GM03348 (cell line): ENCODE measurements around the gene PLCZ1.
A peak's percentile ranks its signal among the peaks of the same experiment; 100 is the strongest.
"Not testable (repeated sequence)": the region's sequence is repeated elsewhere in the genome, so short reads cannot be mapped to it uniquely, and the experiment has no call there.

Source experiments
- DNase-seq: peaks from one replicate; pipeline ENCODE4 v3.0.0; 2012; ENCODE audit warnings: low spot score

The PLCZ1 gene, protein sequence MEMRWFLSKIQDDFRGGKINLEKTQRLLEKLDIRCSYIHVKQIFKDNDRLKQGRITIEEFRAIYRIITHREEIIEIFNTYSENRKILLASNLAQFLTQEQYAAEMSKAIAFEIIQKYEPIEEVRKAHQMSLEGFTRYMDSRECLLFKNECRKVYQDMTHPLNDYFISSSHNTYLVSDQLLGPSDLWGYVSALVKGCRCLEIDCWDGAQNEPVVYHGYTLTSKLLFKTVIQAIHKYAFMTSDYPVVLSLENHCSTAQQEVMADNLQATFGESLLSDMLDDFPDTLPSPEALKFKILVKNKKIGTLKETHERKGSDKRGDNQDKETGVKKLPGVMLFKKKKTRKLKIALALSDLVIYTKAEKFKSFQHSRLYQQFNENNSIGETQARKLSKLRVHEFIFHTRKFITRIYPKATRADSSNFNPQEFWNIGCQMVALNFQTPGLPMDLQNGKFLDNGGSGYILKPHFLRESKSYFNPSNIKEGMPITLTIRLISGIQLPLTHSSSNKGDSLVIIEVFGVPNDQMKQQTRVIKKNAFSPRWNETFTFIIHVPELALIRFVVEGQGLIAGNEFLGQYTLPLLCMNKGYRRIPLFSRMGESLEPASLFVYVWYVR

DNA sequence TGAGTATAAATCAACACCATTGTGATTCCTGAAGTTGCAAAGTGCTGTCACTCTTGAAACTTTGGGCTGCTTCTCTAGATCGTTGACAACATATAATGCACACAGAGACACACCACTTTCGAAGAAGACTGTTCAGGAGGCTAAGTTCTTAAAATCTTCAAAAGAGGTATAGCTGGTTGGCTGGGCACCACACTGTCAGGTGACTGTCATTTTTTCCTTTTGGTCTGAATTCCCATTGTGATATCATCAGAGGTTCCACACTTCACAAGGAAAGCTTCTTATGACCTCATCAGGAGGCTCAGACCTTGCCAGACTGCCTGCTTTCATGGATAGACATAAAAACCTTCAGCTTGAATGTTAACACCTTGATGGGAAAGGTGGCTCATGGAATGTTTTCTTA lies at the start of gene PLCZ1, which contains the start of gene CAPZA3:
Gene PLCZ1, minus strand, starts transcription at position 194 of the 400 bp plus-strand sequence. CDS start 641 bp downstream, outside the sequence.
Gene CAPZA3, plus strand, starts transcription at position 301 of the 400 bp plus-strand sequence. CDS start 150 bp downstream, outside the sequence.
- DNase-seq = no peak

DNA sequence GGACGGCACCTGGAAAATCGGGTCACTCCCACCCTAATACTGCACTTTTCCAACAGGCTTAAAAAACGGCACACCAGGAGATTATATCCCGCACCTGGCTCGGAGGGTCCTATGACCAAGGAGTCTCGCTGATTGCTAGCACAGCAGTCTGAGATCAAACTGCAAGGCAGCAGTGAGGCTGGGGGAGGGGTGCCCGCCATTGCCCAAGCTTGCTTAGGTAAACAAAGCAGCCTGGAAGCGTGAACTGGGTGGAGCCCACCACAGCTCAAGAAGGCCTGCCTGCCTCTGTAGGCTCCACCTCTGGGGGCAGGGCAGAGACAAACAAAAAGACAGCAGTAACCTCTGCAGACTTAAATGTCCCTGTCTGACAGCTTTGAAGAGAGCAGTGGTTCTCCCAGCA lies 47.7 kb upstream of the PLCZ1 start:
- DNase-seq = not testable (repeated sequence)

DNA sequence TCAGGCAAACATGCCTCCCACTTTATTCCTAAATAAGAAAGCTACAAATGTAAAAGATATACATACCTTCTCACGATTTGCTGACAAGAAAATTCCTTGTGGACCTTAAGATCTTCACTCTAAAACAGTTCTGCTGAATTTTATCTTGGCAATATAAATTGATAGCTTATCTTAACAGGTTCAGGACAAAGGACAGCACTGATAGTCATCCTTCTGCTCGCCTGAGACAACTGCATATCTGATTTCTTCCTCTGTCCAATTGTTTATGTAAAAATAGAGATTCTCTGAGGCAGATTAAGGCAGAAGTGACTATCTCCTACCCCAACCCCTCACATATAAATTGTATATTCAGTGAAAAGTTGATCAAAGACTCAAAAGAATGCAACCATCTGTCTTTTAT lies 45.0 kb upstream of the PLCZ1 start:
- DNase-seq = no peak

DNA sequence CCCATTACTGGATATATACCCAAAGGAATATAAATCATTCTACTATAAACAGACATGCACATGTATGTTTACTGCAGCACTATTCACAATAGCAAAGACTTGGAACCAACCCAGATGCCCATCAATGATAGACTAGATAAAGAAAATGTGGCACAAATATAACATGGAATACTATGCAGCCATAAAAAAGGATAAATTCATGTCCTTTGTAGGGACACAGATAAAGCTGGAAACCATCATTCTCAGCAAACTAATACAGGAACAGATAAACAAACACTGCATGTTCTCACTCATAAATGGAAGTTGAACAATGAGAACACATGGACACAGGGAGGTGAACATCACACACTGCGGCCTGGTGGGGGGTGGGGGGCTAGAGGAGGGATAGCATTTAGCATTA lies 28.7 kb upstream of the PLCZ1 start:
- not testable (repeated sequence) for DNase-seq

DNA sequence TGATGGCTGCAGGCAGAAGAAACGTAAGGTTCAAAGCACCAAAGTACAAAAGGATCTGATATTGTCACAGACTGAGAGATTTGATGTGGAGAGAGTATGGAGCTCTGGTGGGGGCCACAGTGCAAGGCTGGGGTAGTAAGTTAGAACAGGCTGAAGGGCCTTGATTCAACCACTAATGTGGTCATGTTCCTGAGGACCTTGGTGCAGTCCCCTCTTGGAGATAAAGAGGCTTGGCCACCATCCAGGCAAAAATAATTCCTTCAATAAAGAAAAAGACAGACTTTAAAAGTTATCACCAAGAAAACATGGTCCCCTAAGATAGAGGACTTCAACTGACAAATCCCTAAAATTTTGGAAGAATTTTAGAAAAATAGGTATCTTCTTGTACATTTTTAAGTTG lies 17.5 kb upstream of the PLCZ1 start:
- DNase-seq = no peak

DNA sequence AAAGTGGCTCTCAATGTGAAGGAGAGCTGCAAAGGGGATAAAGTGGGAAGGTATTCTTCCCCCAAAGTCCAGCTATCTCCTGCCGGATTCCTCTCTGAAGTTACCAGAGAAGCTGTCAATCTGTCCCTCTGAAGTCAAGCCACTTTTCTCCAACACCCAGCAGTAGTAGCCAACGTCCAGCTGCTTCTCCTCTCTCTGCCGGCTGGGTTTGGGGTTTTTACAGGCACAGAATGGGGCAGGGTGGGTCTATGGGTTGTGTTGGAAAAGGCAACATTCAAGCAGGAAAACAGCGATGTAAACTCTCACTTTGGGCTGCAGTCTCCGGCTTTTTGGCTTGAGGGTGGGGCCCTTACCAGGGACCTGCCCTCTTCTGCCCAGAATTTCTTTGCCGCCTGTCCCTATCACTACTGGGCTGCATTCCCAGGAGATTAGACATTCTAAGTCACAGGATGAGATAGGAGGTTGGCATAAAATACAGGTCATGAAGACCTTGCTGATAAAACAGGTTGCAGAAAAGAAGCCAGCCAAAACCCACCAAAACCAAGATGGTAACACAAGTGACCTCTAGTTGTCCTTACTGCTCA lies 16.4 kb upstream of the PLCZ1 start:
- DNase-seq = no peak

DNA sequence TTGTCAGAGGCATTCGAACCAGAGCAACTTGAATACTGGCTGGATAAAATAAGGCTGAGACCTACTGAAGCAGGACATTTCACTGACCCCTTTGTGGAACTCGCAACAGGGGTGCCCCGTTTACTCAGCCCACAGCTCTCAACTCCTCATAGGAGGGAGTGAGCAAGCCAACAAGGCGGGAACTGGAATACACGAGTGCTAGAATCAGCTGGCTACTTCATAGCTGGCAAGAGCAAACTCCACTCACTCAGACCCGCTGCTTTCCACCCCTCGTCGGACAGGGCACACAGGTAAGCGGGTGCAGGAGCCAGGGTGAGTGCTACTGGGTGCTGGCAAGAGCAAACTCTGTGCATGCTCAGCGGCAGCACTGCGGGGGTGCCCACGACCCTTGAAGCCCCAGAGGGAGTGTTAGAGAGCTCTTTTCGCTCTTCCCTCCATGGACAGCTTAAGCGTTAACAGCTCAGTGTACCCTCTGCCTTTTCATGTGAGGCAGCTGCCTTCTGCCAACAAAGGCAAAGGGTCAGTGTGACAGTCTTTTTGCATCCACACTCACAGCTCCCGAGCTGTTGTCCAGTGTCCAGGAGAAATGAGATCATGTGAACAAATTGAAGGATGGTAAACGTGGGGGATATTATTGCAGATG lies 15.8 kb upstream of the PLCZ1 start:
- DNase-seq = no peak

DNA sequence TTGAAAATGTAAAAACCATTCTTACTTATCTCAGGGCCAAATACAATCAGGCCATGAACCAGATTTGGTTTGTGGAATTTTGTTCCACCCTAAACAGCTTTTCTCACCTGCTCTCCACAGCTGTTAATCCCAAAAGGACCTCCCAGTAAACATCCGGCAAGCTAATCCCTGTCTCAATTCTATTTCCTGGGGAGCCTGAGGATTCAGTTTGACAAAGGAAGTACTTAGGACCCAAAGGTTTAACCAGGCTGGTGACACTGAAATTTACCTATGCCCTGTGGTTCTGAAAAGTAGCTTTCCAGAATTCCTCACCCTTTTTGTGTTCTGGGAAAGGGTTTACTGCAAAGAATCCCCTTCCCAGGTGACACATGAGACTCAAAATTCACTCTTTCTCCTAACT lies 15.1 kb upstream of the PLCZ1 start:
- DNase-seq = no peak

DNA sequence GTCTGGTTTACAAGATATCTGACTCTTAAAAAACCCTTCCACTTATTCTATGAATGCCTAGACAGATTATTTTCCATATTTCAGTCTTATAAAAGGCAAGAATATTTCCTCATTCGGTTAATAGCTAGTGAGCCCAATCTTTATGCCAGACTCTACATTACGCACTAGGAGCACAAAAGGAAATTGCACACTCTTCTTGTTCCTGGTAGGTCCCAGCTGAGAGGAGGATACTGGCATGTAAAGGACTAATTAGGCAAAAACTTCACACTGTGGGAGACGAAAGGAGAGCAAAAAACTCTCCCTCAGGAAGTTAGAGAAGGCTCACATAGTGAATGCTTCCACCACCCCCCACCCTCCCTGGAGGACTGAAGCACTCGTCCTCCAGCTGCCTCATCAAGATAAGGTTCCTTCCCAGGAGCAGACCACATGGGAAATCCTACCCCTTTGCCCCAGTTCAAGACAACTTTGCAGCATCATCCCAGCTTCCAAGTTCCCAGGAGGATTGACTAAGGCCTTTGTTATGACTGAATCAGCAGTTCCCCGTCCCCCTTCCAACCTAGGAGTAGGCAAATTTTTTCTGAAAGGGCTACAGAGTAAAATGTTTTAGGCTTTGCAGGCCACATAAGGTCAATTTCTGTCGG lies 14.6 kb upstream of the PLCZ1 start:
- DNase-seq = peak; percentile 83

DNA sequence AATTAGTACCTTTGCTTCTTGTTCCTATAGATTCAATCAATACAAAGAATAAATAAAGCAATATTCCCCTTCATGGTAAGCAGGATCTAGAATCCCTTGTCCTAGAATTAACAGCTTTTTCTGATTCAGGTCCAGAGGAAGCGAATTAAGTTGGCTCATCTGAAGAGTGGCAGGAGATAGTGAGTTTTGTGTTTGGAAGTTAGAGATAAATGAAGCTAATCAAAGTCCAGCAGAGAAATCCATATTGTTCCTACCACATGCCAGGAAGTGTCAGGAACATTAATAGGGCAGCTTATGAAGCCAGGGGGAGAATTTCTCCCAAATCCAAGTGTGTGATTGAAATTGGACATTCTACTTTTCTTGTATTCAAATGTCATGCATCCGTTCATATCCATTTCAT lies 14.1 kb upstream of the PLCZ1 start:
- DNase-seq = no peak

DNA sequence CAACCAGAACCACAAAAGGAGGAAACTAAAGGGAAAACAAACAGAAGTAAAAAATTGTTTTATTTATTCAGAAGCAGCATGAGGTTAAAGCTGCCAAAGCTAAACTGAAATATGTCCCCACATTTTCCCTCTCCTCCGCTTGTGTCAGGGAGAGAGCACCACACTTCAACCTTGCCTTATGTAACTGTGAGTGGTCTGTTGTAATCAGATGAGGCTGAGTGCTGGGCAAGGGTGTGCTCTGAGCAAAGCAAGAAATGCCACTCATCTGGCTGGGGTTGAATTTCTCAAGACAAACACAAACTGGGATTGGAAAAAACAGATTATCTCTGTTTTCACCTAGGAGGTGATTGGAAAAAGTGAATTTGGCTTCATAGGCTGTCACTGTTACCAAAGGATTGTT lies 12.3 kb upstream of the PLCZ1 start:
- peak; percentile 6 for DNase-seq

DNA sequence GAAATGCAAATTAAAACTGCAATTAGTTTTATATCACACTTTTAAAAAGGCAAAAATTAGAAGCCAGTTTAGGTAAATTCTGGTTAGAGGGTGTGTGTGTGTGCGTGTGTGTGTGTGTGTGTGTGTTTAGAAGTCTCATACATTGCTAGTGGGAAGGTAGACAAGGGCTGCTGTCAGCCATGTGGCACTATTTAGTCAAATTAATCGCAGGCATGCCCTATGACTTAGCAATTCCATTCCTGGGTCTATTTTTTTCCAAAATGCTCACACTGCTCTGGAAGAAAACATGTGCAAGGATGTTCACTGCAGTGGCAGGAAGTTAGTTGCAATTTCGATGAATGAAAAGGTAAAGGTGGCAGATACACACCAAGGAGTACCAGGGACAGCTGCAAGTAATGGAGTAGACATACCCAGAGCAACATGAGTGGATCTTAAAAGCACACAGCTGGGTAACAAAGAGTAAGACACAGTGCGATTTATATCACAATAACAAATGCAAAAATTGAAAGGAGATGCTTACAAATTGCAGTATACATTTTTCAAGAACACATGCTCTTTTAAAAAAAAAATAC lies 11.7 kb upstream of the PLCZ1 start:
- no peak for DNase-seq

DNA sequence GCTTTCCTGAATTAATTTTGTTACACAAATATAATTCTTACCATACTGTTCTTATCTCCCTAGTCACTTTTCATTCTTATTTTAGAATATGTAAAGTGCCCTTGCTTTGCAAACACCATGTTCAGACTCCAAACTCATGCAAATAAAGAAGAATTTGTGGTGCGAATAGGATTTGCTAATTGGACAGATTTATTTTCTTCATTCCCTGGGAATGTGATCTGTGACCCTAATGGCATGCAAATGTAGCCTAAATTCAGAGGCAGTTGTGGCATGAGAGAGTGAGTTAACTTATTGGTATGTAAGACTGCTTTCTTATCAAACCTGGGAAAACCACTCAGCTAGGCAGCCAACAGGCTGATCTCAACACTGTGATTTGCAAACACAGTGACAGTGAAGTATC lies 10.1 kb upstream of the PLCZ1 start:
- DNase-seq = peak; percentile 79

DNA sequence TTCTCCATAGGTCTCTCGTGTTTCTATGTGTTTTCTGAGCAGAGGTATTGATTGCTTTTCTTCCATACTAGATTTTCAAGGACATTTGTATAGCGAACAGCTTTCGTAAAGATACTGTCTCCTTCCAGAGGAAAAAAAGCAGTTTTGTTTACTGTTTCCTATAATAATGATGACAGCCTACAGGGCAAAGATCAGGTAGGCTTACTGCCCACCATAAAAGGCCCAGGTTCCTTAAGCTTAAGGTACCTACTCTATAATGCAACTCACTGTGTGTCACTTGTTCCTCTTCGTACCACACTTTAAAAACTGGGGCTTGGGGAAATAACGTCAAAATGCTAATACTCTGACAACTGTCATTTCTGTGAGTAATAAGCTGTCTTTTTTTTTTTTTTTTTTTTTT lies 6.7 kb downstream of the PLCZ1 start:
- no peak for DNase-seq

DNA sequence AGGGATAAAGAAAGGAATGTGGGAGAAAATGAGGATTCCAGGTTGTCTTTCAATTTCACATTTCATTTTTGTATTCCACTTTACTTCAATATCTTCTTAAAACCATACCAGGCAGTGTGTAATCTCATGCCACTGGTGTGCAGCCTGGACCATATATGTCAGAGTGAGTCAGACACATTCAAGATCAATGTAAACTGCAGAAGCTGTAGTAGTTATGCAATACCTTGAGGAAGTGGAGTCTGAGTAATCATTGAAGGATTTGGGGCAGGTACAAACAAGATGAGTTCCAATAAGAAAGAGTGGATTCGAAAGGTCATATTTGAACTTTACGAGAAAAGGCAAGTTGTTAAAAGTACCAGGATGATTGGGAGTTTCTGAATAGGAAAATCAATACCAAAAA lies 14.1 kb downstream of the PLCZ1 start:
- DNase-seq = peak; percentile 11

DNA sequence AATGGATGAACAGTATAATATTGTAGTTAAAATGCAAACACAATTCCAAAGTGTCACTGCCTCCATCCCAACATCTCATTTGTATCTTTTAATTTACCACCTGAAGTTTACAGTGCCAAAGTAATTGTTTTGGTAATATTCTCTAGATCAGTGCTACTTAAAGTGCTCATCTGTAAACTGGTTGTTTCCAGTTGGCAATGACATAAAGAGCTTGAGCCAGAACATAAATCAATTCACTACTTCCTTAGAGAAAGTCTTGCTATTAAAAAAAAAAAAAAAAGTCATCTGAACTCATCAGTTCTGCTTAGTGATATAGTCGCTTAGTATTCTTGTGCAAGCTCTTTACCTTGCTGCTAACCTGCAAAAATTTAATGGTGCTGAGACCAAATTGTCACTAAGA lies 16.4 kb downstream of the PLCZ1 start:
- no peak for DNase-seq

DNA sequence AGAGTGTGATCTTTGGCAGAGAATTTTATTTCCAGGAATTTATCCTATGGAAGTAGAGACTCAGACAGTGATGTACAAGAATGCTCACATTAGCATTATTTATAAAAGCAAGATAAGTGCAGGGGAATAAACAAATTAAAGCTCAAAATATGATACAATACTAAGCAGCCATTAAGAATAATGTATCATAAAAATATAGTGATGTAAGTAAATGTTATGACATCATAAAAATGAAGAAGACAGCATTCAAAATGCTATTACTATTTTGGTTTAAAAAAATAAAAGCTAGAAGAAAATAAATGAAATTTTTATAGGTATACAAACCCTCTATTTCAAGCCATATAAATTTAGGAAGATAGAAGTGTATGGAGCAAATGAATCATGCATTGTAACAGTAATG lies 17.1 kb downstream of the PLCZ1 start:
- no peak for DNase-seq

DNA sequence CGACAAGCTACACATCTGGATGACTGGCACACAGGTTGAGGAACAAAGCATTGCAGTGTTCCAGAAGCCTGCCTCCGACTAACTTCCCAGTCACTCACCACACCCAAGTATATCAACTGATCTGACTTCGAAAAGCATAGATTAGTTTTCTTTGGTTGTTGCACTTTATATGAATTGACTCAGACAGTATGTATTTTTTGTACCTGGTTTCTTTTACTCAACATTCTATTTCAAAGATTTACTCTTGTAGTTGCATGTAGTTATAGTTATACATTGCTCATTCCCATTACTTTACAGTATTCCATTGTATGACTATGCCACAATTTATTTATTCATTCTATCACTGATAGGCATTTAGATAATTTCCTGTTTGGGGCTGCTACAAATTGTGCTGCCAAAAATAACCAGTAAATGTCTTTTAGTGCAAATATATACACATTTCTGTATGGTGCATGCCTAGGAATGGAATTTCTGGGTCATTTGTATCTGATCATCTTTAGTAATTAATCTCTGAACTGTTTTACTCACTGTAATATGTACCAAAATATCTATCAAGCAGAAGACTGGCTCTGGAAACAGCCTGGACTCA lies 17.8 kb downstream of the PLCZ1 start:
- no peak for DNase-seq

DNA sequence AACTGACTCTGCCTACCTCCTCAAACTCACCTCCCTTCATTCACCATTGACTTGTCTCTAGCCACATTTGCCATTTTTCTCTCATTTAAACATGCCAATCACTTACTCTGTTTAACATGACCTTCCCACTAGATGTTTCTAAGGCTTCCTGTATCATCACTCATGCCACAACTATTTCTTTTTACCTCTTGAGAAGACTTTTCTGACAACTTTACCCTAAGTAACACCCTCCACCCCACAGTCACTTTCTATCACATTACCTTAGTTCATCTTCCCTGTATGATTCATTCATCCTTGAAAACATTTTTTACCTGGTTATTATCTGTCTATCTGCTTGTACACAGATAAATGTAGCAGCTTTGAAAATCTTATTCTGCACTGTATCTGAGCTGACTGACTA lies 19.4 kb downstream of the PLCZ1 start:
- no peak for DNase-seq

DNA sequence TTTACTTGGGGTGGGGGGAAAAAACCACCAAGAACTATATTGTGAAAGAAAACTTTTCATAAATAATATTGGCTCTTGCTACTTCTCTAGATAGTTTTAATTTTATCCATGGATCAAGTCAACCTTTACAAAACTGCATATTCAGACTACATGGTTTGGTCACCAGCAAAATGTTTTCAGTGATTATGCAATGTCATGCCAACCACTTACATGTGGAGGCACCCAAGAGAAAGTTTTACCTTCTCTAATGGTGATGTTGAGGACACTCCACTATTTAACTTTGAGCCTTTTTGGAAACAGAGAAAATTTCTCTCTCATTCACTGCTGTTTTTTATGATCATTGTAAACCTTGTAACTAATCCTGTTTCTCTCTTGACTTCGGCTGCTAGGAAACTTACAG lies 21.6 kb downstream of the PLCZ1 start:
- DNase-seq = no peak

DNA sequence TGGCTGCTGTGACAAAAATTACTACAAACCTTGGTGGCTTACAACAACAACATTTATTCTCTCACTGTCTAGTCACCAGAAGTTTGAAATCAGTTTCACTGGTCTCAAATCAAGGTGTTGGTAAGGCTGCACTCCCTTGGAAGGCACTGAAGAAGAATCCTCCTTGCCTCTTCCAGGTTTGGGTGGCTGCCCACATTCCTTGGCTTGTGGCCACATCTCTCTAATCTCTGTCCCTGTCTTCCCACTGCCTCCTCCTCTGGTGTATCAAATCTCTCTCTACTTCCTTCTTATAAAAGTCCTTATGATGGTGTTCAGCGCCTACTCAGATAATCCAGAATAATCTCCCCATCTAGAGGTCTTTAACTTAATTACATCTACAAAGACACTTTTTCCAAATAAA lies 31.0 kb downstream of the PLCZ1 start:
- DNase-seq = no peak

DNA sequence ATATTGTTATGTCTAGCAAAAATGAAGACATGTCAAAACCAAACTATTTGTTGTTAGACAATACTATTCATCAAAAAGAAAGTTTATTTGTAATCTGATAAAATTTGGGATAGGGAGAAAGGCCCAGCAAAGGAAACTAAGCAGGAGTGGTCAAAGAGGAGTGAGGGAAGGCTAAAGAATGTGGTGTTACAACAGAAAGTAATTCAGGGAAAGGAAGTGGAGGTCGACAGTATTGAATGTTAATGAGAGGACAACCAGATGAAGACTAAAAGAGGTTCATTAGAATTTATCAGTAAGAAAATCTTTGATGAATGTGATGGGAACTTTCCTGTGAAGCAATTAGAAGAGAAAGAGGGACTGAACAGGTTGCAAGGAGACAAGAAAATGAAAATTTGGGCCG lies 33.9 kb downstream of the PLCZ1 start:
- peak; percentile 16 for DNase-seq
